ENCODE measurements around the gene ITGAX.
"Not testable (repeated sequence)": the region's sequence is repeated elsewhere in the genome, so short reads cannot be mapped to it uniquely, and the experiment has no call there.

The ITGAX gene

DNA sequence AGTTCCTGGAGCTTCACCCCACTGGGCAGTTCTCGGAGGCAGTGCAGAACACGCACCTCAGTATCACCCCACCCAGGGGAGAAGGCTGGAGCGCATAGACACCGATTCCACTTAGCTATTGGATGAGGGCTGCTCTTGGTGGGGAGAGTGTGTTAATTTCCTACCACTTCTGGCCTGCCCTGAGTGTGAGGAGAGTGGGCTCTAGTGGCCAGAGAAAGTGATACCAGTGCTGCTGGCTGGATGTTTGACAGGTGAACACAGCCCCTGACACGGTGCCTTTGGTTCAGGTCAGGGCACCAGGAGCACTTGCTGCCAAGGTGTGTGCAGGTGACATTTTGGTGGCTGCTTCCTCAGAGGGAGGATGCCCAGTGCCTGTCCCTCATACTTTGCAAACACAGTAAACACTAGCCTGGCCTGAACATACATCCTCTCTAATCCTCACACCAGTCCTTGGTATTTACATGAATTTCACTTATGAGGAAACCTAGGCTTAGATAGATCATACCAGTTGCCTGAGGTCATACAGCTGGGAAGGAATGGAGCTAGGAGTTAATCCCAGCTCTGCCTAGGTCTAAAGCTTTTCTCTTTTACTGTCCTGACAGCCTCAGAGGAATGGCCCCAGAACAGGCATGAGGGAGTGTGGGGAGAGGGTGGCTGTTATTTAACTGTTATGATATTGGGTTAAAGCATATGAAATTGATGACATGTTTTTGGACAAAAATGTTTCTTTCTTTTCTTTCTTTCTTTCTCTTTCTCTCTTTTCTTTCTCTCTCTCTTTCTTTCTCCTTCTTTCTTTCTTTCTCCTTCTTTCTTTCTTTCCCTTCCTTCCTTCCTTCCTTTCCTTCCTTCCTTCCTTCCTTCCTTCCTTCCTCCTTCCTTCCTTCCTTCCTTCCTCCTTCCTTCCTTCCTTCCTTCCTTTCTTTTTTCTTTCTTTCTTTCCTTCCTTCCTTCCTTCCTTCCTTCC is 21.0 kb upstream of the ITGAX start:
- peak; percentile 72 for TF ChIP-seq CTCF (IDR thresholded peaks at IDR 0.05; ENCODE audit: low read depth, low read length, missing control alignments)
- H3K4me3 ChIP-seq (ENCODE audit: low read depth, low read length), result no peak overlapping the region
- no peak for DNase-seq (ENCODE audit: low read depth)

GRCh38 chr16:31334934-31335333 is 20.0 kb upstream of the ITGAX start:
- no peak for TF ChIP-seq CTCF (IDR thresholded peaks at IDR 0.05; ENCODE audit: low read depth, low read length, missing control alignments)
- DNase-seq (ENCODE audit: low read depth), result no peak
- no peak overlapping the region for H3K4me3 ChIP-seq (ENCODE audit: low read depth, low read length)

GRCh38 chr16:31335431-31335830 is 19.5 kb upstream of the ITGAX start:
- no peak for DNase-seq (ENCODE audit: low read depth)
- TF ChIP-seq CTCF (IDR thresholded peaks at IDR 0.05; ENCODE audit: low read depth, low read length, missing control alignments), result no peak

DNA sequence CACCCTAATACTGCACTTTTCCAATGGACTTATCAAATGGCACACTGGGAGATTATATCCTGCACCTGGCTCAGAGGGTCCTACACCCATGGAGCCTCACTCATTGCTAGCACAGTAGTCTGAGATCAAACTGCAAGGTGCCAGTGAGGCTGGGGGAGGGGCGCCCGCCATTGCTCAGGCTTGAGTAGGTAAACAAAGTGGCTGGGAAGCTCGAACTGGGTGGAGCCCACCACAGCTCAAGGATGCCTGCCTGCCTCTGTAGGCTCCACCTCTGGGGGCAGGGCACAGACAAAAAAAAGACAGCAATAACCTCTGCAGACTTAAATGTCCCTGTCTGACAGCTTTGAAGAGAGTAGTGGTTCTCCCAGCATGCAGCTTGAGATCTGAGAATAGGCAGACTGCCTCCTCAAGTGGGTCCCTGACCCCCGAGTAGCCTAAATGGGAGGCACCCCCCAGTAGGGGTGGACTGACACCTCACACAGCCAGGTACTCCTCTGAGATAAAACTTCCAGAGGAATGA is 16.8 kb upstream of the ITGAX start:
- H3K4me3 ChIP-seq (ENCODE audit: low read depth, low read length); DNase-seq (ENCODE audit: low read depth): not testable (repeated sequence)

More at GRCh38 chr16:31335431-31335830, 19.5 kb upstream of the ITGAX start:
- no peak overlapping the region for H3K4me3 ChIP-seq (ENCODE audit: low read depth, low read length)

GRCh38 chr16:31344712-31345111 is 10.3 kb upstream of the ITGAX start:
- TF ChIP-seq CTCF (IDR thresholded peaks at IDR 0.05; ENCODE audit: low read depth, low read length, missing control alignments), result no peak
- H3K4me3 ChIP-seq (ENCODE audit: low read depth, low read length), result no peak overlapping the region
- DNase-seq (ENCODE audit: low read depth), result peak; percentile 54

DNA sequence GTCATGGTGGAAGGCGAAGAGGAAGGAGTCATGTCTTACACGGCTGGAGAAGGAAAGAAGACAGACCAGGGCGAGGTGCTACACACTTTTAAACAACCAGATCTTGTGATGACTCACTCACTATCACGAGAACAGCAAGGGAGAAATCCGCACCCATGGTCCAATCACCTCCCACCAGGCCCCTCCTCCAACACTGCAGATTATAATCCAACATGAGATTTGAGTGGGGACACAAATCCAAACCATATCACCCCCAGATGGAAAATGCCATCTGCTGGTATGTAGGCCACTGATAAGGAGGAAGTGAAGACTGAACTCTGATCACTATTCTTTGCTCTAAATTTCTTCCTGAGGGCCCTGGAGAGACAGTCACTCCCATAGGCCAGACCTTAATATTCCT is 7.5 kb upstream of the ITGAX start:
- TF ChIP-seq CTCF (IDR thresholded peaks at IDR 0.05; ENCODE audit: low read depth, low read length, missing control alignments), result no peak
- H3K4me3 ChIP-seq (ENCODE audit: low read depth, low read length), result no peak overlapping the region
- no peak for DNase-seq (ENCODE audit: low read depth)

DNA sequence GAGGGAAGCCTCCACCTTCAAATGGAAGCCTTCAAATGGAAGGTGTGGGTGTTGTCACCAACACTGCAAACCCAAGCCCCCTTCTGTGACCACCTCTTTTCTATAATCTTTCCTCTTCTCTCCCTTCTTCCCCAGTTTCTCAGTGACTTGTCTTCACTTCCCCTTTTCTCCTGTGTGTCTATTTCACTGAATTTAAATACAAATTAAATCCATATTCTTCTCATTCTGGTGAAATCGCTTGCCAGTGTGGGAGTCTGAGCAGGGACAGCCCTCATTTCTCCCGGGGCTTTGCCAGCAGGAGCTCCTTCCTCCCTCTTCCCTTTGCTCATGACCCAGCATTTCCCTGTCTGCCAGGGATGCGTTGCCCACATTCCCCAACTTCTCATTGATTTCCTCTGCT is 6.4 kb upstream of the ITGAX start:
- DNase-seq (ENCODE audit: low read depth), result no peak
- no peak overlapping the region for H3K4me3 ChIP-seq (ENCODE audit: low read depth, low read length)
- TF ChIP-seq CTCF (IDR thresholded peaks at IDR 0.05; ENCODE audit: low read depth, low read length, missing control alignments), result no peak
